GM19328 (cell line): ENCODE measurements around the gene NHSL1.

Source experiments
- ATAC-seq: cut with Tn5 transposase; IDR thresholded peaks from one replicate; pipeline ENCODE4 v1.9.1; 2021; ENCODE audit warnings: mild to moderate bottlenecking, moderate library complexity; ENCODE audit not compliant: unreplicated experiment

NHSL1 gene

GRCh38 chr6:138405816-138406413 lies 93.4 kb downstream of the NHSL1 start:
- ATAC-seq, result no peak

- ATAC-seq, result no peak
Observed at GRCh38 chr6:138404666-138405337, 94.5 kb downstream of the NHSL1 start.

- peak; percentile 91 for ATAC-seq
Observed at GRCh38 chr6:138403801-138404665, 95.3 kb downstream of the NHSL1 start, which contains the start of gene HEBP2. TSS of gene HEBP2 (plus strand) at chr6:138404223. CDS start at chr6:138404496, 273 bp downstream.

GRCh38 chr6:138403324-138403800 lies 95.9 kb downstream of the NHSL1 start:
- ATAC-seq, result peak; percentile 10

- no peak for ATAC-seq
Observed at GRCh38 chr6:138402838-138403187, 96.5 kb downstream of the NHSL1 start.

GRCh38 chr6:138401960-138402837 lies 97.1 kb downstream of the NHSL1 start:
- ATAC-seq, result no peak

GRCh38 chr6:138400326-138400725 lies 99.0 kb downstream of the NHSL1 start:
- no peak for ATAC-seq

- no peak for ATAC-seq
Observed at GRCh38 chr6:138397128-138398122, 101.9 kb downstream of the NHSL1 start.

- no peak for ATAC-seq
Observed at GRCh38 chr6:138396709-138397108, 102.6 kb downstream of the NHSL1 start.

- no peak for ATAC-seq
Observed at GRCh38 chr6:138393871-138394783, 105.2 kb downstream of the NHSL1 start.

GRCh38 chr6:138389551-138389950 lies 109.7 kb downstream of the NHSL1 start:
- no peak for ATAC-seq

GRCh38 chr6:138387577-138388368 lies 111.5 kb downstream of the NHSL1 start:
- ATAC-seq, result no peak

- ATAC-seq, result no peak
Observed at GRCh38 chr6:138386897-138387296, 112.4 kb downstream of the NHSL1 start.

- no peak for ATAC-seq
Observed at GRCh38 chr6:138383776-138384175, 115.5 kb downstream of the NHSL1 start.

GRCh38 chr6:138382498-138383265 lies 116.6 kb downstream of the NHSL1 start:
- ATAC-seq, result no peak

GRCh38 chr6:138378463-138378862 lies 120.8 kb downstream of the NHSL1 start:
- ATAC-seq, result no peak

- no peak for ATAC-seq
Observed at GRCh38 chr6:138377844-138378243, 121.5 kb downstream of the NHSL1 start, which contains the start of gene SMIM28. TSS of gene SMIM28 (plus strand) at chr6:138377905. CDS start at chr6:138378073, 168 bp downstream.
